Measurements from ENCODE around the gene FSIP1.

FSIP1 gene

GRCh38 chr15:39642011-39642640 is 140.5 kb downstream of the FSIP1 start:
- no peak for DNase-seq

- DNase-seq = no peak
Observed at GRCh38 chr15:39641191-39641889, 141.3 kb downstream of the FSIP1 start.

- DNase-seq = no peak
Observed at GRCh38 chr15:39640665-39641064, 142.0 kb downstream of the FSIP1 start.

- DNase-seq = no peak
Observed at GRCh38 chr15:39639037-39639436, 143.6 kb downstream of the FSIP1 start.

- DNase-seq = no peak
Observed at GRCh38 chr15:39638041-39638440, 144.6 kb downstream of the FSIP1 start.

- no peak for DNase-seq
Observed at GRCh38 chr15:39631357-39631756, 151.3 kb downstream of the FSIP1 start.

- no peak for DNase-seq
Observed at GRCh38 chr15:39629906-39630305, 152.7 kb downstream of the FSIP1 start.

GRCh38 chr15:39629371-39629770 is 153.3 kb downstream of the FSIP1 start:
- DNase-seq = no peak

GRCh38 chr15:39628546-39629257 is 153.9 kb downstream of the FSIP1 start:
- no peak for DNase-seq

- no peak for DNase-seq
Observed at GRCh38 chr15:39628144-39628508, 154.5 kb downstream of the FSIP1 start.

- DNase-seq = no peak
Observed at GRCh38 chr15:39627451-39628143, 155.0 kb downstream of the FSIP1 start.

- DNase-seq = no peak
Observed at GRCh38 chr15:39625856-39626255, 156.8 kb downstream of the FSIP1 start.

- no peak for DNase-seq
Observed at GRCh38 chr15:39625451-39625850, 157.2 kb downstream of the FSIP1 start.

GRCh38 chr15:39624806-39625205 is 157.8 kb downstream of the FSIP1 start:
- no peak for DNase-seq

- no peak for DNase-seq
Observed at GRCh38 chr15:39623529-39623931, 159.1 kb downstream of the FSIP1 start.

- no peak for DNase-seq
Observed at GRCh38 chr15:39622660-39623516, 159.8 kb downstream of the FSIP1 start.

- DNase-seq = no peak
Observed at GRCh38 chr15:39621976-39622375, 160.7 kb downstream of the FSIP1 start.

- no peak for DNase-seq
Observed at GRCh38 chr15:39621210-39621609, 161.4 kb downstream of the FSIP1 start.

- DNase-seq = no peak
Observed at GRCh38 chr15:39618063-39618823, 164.4 kb downstream of the FSIP1 start.

GRCh38 chr15:39616731-39617455 is 165.7 kb downstream of the FSIP1 start:
- DNase-seq = no peak

- no peak for DNase-seq
Observed at GRCh38 chr15:39613861-39614260, 168.8 kb downstream of the FSIP1 start.

Data from NCI-H187 treated with DMSO at 0.1 percent for 48 hours (cell line).